SJCRH30 (cell line): ENCODE measurements around the gene ITIH5. TPM values are rescaled to one million over a fixed set of nuclear protein-coding genes. Genes with fewer than 3 reads are reported as not detected.

Experiments
- DNase-seq, 2 experiments: peaks; one replicate each; pipeline ENCODE4 v3.0.0-alpha.2; 2015 to 2020
- H3K27ac ChIP-seq: fragments of 250-450 bp; sonication (Bioruptor Pico); 2 replicates; pipeline ENCODE4 v1.5.1; 2020; ENCODE audit warnings: mild to moderate bottlenecking, moderate library complexity
- H3K27me3 ChIP-seq: fragments of 250-450 bp; sonication (Bioruptor Pico); 2 replicates; pipeline ENCODE4 v1.5.1; 2020; ENCODE audit warnings: mild to moderate bottlenecking, moderate library complexity
- H3K36me3 ChIP-seq: fragments of 250-450 bp; sonication (Bioruptor Pico); 2 replicates; pipeline ENCODE4 v1.5.1; 2020; ENCODE audit warnings: mild to moderate bottlenecking, moderate library complexity
- H3K4me1 ChIP-seq: fragments of 250-450 bp; sonication (Bioruptor Pico); 2 replicates; pipeline ENCODE4 v1.5.1; 2020; ENCODE audit warnings: mild to moderate bottlenecking, moderate library complexity
- H3K4me3 ChIP-seq: fragments of 250-450 bp; sonication (Bioruptor Pico); 2 replicates; pipeline ENCODE4 v1.5.1; 2020; ENCODE audit warnings: mild to moderate bottlenecking, moderate library complexity
- H3K9me3 ChIP-seq: fragments of 250-450 bp; sonication (Bioruptor Pico); replicated peaks from 2 replicates; pipeline ENCODE4 v1.5.1; 2020; ENCODE audit warnings: mild to moderate bottlenecking, moderate library complexity
- total RNA-seq: library from RNA; depleted of rRNA; stranded (reverse); fragments of >200 nt; shearing (Covaris generic); gene quantifications from 2 replicates; pipeline ENCODE4 v1.2.3, GENCODE V29; 2014

Gene ITIH5
- total RNA-seq, 1 experiment from 2014 or later = 0.65 TPM

DNA sequence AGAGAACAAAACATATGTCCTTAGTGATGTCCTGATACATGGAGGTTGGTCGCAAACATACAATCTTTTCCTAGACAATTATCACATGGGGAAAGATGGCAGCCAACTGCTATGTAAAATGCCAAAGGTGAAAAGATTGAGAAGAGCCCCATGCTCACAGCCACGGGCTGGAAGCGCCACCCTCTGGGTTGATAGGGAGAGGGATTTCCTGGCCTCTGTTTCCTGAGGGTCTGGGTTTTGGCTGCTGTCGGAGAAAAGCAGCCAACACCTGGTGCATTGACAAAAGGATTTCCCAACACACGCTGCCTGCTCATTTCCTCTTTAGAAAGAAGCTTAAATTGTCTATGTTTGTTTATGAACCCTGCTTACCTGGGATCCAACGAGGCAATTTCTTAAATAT, 43.8 kb downstream of the ITIH5 start:
- H3K27ac ChIP-seq = no peak overlapping the region

GRCh38 chr10:7618461-7618860, 48.3 kb downstream of the ITIH5 start:
- Histone ChIP-seq H3K4me3 (no peak overlapping the region), H3K27ac (no peak overlapping the region), H3K36me3 (no peaks in the 10 kb centered on the region), H3K4me1 (no peaks in the 10 kb centered on the region), H3K27me3 (no peaks in the 10 kb centered on the region), H3K9me3 (no peaks in the 10 kb centered on the region)
- no peak for DNase-seq

More for the DNA sequence above, 43.8 kb downstream of the ITIH5 start:
- Histone ChIP-seq H3K36me3 (no peaks in the 10 kb centered on the region), H3K27me3 (no peaks in the 10 kb centered on the region), H3K4me3 (no peak overlapping the region), H3K9me3 (no peaks in the 10 kb centered on the region), H3K4me1 (no peaks in the 10 kb centered on the region)
- peak in 1 of 2 experiments; percentile 13 for DNase-seq

DNA sequence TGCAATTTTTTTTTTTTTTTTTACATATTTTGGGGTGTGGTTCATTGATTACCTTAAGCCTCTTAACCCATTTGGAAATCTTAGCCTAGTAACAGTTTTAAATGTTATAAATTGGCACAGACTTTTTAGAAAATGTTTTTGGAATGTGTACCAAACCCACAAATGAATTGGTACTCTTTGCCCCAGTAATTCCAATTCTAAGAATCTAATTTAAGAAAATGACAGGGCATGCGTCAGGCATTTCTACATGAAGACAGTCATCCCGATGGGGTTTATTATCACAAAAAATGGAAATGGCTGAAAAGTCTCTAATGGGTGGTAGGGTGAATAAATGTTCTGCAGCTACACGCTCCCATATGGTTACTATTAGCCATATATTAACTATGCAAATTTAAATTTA, 54.9 kb downstream of the ITIH5 start:
- no peaks in the 10 kb centered on the region for H3K27me3 ChIP-seq
- no peak for DNase-seq
- no peaks in the 10 kb centered on the region for H3K9me3 ChIP-seq
- H3K36me3 ChIP-seq = no peaks in the 10 kb centered on the region
- H3K4me3 ChIP-seq = no peak overlapping the region
- H3K27ac ChIP-seq = no peak overlapping the region
- 0 out of 2 replicates have a peak, but pooled peaks cover 2% of the 10 kb centered on the region for H3K4me1 ChIP-seq

GRCh38 chr10:7610651-7611389, 55.9 kb downstream of the ITIH5 start:
- H3K36me3 ChIP-seq = no peaks in the 10 kb centered on the region
- H3K27ac ChIP-seq = peak overlapping the region; percentile 26; the same call in 1 of the 2 replicates
- H3K9me3 ChIP-seq = no peaks in the 10 kb centered on the region
- peak in 1 of 2 experiments; percentile 16 for DNase-seq
- H3K27me3 ChIP-seq = no peaks in the 10 kb centered on the region
- H3K4me3 ChIP-seq = no peak overlapping the region
- H3K4me1 ChIP-seq = 0 out of 2 replicates have a peak, but pooled peaks cover 2% of the 10 kb centered on the region

DNA sequence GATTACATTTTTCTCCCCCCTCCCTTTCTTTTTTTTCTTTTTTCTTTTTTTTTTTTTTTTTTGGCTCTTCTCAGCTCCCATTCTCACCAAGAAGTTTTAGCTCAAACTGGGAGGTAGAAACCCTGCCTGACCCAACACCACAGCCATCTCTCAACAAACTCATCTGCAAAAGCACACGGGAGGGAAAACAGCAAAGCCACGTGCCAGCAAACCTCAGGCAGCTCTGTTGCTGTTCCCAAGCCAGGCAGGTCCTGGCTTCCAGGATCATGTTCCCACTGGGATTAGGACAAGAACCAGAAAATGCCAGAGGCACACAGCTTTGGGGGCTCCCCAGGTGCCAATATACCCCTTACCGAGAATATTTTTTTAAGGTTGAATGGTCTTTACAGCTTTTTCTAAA, 56.7 kb downstream of the ITIH5 start:
- Histone ChIP-seq H3K4me3 (no peak overlapping the region), H3K27me3 (no peaks in the 10 kb centered on the region), H3K27ac (peak overlapping the region; percentile 26; the same call in 1 of the 2 replicates), H3K9me3 (no peaks in the 10 kb centered on the region), H3K36me3 (no peaks in the 10 kb centered on the region), H3K4me1 (0 out of 2 replicates have a peak, but pooled peaks cover 2% of the 10 kb centered on the region)
- DNase-seq = peak in 1 of 2 experiments; percentile 2

GRCh38 chr10:7609556-7609955, 57.2 kb downstream of the ITIH5 start:
- no peak overlapping the region for H3K27ac ChIP-seq

DNA sequence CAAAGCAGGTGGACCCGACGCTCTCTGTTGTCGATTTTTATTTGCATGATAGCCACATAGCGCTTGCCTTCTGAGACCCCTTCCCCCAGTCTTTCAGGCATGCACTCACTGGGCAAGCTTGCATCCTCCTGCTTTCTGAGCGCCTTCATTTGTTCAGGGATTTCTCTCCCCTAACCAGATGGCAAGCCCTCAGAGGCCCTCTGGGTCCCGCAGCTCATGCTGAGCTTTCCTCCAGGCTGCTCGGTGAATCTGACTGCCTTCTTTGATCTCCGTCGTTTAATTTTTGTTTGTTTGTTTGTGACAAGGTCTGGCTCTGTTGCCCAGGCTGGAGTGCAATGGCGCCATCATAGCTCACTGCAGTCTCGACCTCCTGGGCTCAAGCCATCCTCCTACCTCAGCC, 58.8 kb downstream of the ITIH5 start:
- Histone ChIP-seq H3K36me3 (no peaks in the 10 kb centered on the region), H3K27ac (no peak overlapping the region), H3K27me3 (no peaks in the 10 kb centered on the region), H3K4me1 (0 out of 2 replicates have a peak, but pooled peaks cover 2% of the 10 kb centered on the region), H3K4me3 (no peak overlapping the region), H3K9me3 (no peaks in the 10 kb centered on the region)
- no peak for DNase-seq

More at GRCh38 chr10:7609556-7609955, 57.2 kb downstream of the ITIH5 start:
- no peak for DNase-seq
- Histone ChIP-seq H3K4me1 (0 out of 2 replicates have a peak, but pooled peaks cover 2% of the 10 kb centered on the region), H3K36me3 (no peaks in the 10 kb centered on the region), H3K4me3 (no peak overlapping the region), H3K27me3 (no peaks in the 10 kb centered on the region), H3K9me3 (no peaks in the 10 kb centered on the region)

- DNase-seq = no peak
- Histone ChIP-seq H3K27ac (no peak overlapping the region), H3K4me3 (no peak overlapping the region), H3K36me3 (no peaks in the 10 kb centered on the region), H3K27me3 (no peaks in the 10 kb centered on the region), H3K4me1 (0 out of 2 replicates have a peak, but pooled peaks cover 2% of the 10 kb centered on the region), H3K9me3 (no peaks in the 10 kb centered on the region)
These were observed 59.8 kb downstream of the ITIH5 start for GRCh38 chr10:7606951-7607404.

GRCh38 chr10:7605565-7606295, 61.0 kb downstream of the ITIH5 start:
- Histone ChIP-seq H3K4me3 (no peak overlapping the region), H3K27ac (peak overlapping the region; percentile 53)
- DNase-seq = peak; percentile 43 to 52

GRCh38 chr10:7601023-7601656, 65.6 kb downstream of the ITIH5 start:
- Histone ChIP-seq H3K27ac (no peak overlapping the region), H3K36me3 (no peaks in the 10 kb centered on the region), H3K9me3 (no peaks in the 10 kb centered on the region), H3K27me3 (no peaks in the 10 kb centered on the region), H3K4me1 (no peaks in the 10 kb centered on the region), H3K4me3 (no peak overlapping the region)
- DNase-seq = no peak

More at GRCh38 chr10:7605565-7606295, 61.0 kb downstream of the ITIH5 start:
- Histone ChIP-seq H3K27me3 (no peaks in the 10 kb centered on the region), H3K9me3 (no peaks in the 10 kb centered on the region), H3K36me3 (no peaks in the 10 kb centered on the region), H3K4me1 (0 out of 2 replicates have a peak, but pooled peaks cover 2% of the 10 kb centered on the region)

DNA sequence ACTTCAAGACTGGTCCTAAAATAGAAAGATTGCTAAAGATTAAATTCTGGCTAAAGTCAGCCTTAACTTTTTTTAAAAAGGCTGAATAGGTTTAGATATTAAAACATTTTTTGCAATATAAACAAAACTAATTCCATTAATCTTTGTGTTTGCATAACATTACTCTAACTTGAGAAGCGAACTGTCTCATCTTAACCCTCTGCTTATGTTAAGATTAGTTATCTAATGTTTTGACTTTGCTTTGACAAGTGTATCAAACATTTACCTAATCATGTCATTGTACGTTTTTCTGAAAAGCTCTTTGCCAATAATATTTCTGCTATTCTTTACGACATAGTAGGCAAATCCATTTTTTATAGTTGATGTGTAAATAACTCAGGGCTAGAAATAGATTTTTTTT, 68.0 kb downstream of the ITIH5 start:
- H3K27ac ChIP-seq = no peak overlapping the region
- H3K27me3 ChIP-seq = no peaks in the 10 kb centered on the region
- H3K4me3 ChIP-seq = no peak overlapping the region
- H3K4me1 ChIP-seq = no peaks in the 10 kb centered on the region
- H3K36me3 ChIP-seq = no peaks in the 10 kb centered on the region
- DNase-seq = no peak
- H3K9me3 ChIP-seq = no peaks in the 10 kb centered on the region

DNA sequence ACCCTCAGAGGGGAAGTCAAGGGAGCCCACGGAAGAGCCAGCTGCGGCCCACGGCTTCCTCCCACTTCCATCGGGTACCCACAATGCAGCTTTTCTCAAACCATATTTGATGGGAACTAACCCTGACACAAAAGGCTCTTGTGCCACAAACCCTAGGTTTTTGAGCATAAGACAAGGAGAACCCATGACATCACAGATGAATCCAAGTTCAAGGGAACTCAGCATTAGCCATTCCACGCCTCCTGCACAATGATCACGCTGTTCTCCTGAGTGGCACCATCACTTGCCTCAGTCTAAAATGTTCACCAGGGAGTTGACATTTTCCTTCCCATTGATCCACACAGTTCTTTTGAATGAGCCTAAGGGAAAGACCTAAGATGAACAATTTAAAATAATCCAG, 70.4 kb downstream of the ITIH5 start:
- Histone ChIP-seq H3K27me3 (no peaks in the 10 kb centered on the region), H3K27ac (no peak overlapping the region), H3K4me3 (no peak overlapping the region), H3K36me3 (no peaks in the 10 kb centered on the region), H3K9me3 (no peaks in the 10 kb centered on the region), H3K4me1 (no peaks in the 10 kb centered on the region)
- no peak for DNase-seq

DNA sequence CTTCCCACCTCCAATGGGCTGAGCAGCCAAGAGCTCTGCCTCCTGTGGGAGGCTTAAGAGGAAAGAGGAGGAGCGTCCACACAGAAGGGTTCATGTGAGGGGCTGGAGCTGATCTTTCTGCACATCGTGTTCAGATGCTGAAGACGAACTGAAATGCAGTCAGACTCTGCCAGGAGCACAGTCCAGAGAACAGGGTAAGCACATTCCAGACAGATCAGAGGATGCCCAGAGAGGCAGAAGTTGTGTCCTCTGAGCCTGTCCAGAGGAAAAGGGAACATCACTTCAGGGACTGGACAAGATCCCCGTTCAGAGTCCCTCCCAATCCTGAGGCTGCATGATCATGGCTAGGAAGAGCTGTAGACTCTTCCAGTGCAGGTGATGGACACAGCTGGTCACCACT, 72.9 kb downstream of the ITIH5 start:
- Histone ChIP-seq H3K36me3 (no peaks in the 10 kb centered on the region), H3K27ac (no peak overlapping the region), H3K27me3 (no peaks in the 10 kb centered on the region), H3K4me1 (no peaks in the 10 kb centered on the region), H3K9me3 (no peaks in the 10 kb centered on the region), H3K4me3 (no peak overlapping the region)
- no peak for DNase-seq

DNA sequence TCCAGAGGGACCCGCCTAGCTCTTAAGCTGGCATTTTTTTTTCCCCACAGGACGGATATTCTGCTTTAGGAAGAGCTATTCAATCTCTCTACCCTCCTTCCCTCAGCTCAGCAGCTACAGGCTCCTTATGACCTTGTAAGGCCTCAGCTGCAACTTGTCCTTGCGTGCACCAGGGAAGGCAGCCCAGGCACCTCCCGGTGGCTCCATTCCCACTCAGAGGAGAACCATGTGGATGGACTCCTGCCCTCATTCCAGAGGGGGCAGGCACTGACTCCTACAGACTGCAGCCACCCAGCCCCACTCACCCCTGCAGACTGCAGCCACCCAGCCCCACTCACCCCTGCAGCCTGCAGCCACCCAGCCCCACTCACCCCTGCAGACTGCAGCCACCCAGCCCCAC, 73.7 kb downstream of the ITIH5 start:
- Histone ChIP-seq H3K27ac (no peak overlapping the region), H3K36me3 (no peaks in the 10 kb centered on the region), H3K4me3 (no peak overlapping the region), H3K27me3 (no peaks in the 10 kb centered on the region), H3K9me3 (no peaks in the 10 kb centered on the region), H3K4me1 (no peaks in the 10 kb centered on the region)
- DNase-seq = no peak

- Histone ChIP-seq H3K4me1 (no peaks in the 10 kb centered on the region), H3K27ac (no peak overlapping the region), H3K9me3 (no peaks in the 10 kb centered on the region), H3K36me3 (no peaks in the 10 kb centered on the region), H3K27me3 (no peaks in the 10 kb centered on the region), H3K4me3 (no peak overlapping the region)
- DNase-seq = no peak
These were observed 74.1 kb downstream of the ITIH5 start for GRCh38 chr10:7592627-7593026.
